ENCODE measurements around the gene CCDC71L.

Gene CCDC71L

DNA sequence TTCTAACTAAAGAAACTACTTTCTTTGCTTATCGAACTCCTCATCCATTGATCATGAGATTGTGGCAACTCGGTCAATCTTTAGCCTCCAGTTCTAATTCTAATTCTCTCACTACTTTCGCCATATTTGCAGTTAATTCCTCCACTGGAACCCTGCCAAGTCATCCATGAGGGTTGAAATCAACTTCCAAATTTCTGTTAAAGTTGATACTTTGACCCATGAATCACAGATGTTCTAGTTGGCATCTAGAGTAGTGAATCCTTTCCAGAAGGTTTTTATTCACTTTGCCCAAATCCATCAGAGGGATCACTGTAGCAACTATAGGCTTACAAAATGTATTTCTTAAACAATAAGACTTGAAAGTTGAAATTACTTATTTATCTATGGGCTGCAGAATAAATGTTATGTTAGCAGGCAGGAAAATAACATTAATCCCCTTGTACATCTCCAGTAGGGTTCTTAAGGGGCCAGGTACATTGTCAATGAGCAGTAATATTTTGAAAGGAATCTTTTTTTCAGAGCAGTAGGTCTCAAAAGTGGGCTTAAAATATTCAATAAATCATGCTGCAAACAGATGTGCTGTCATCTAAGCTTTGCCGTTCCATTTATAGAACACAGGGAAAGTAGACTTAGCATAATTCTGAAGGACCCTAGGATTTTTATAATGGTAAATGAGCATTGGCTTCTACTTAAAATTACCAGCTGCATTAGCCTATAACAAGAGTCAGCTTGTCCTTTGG lies 39.4 kb downstream of the CCDC71L start:
- Mint-ChIP-seq H3K4me3 (no peak overlapping the region), H3K36me3 (peaks cover 2% of the 10 kb centered on the region), H3K9me3 (ENCODE audit: low read depth) (peaks cover 3% of the 10 kb centered on the region), H3K4me1 (ENCODE audit: low read depth) (no peaks in the 10 kb centered on the region), H3K27ac (no peak overlapping the region), H3K27me3 (peaks cover 5% of the 10 kb centered on the region)

DNA sequence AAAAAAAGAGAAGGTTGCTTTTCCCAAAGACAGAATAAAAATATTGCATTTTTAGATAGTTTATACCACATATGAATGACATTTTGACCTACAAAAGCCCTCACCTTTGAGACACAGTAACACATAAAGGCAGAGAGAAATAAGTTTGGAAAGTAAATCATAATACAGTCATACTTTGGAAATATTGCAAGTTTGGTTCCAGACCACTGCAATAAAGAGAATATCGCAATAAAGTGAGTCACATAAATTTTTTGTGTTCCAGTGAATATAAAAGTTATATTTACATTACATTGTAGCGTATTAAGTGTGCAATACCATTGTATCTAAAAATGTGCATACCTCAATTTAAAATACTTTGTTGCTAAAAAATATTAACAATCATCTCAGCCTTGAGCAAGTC lies 40.3 kb downstream of the CCDC71L start:
- H3K27ac Mint-ChIP-seq = no peak overlapping the region
- H3K9me3 Mint-ChIP-seq (ENCODE audit: low read depth) = peaks cover 3% of the 10 kb centered on the region
- no peak overlapping the region for H3K4me3 Mint-ChIP-seq
- peaks cover 4% of the 10 kb centered on the region for H3K36me3 Mint-ChIP-seq
- peaks cover 2% of the 10 kb centered on the region for H3K27me3 Mint-ChIP-seq
- no peaks in the 10 kb centered on the region for H3K4me1 Mint-ChIP-seq (ENCODE audit: low read depth)

DNA sequence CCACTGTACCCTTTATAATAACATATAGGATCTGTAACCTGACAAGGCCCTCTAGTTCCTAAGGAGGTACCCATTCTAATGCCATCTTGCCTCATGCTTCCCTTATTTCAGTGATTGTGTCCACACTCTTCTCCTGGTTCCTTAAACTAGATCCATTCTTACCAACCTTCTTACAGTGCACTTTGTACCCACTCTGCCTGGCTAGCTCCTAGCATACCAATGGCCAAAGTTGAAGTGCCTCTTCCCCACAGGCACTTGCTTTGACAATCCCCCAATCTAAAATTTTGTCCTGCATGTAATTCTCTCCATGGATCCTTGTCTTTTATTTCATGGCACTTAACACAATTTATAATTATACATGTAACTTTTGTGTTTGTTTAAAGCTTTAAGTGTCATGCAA lies 40.9 kb downstream of the CCDC71L start:
- peaks cover 3% of the 10 kb centered on the region for H3K9me3 Mint-ChIP-seq (ENCODE audit: low read depth)
- H3K4me1 Mint-ChIP-seq (ENCODE audit: low read depth) = no peaks in the 10 kb centered on the region
- no peak overlapping the region for H3K27ac Mint-ChIP-seq
- peaks cover 2% of the 10 kb centered on the region for H3K27me3 Mint-ChIP-seq
- peaks cover 4% of the 10 kb centered on the region for H3K36me3 Mint-ChIP-seq
- no peak overlapping the region for H3K4me3 Mint-ChIP-seq

DNA sequence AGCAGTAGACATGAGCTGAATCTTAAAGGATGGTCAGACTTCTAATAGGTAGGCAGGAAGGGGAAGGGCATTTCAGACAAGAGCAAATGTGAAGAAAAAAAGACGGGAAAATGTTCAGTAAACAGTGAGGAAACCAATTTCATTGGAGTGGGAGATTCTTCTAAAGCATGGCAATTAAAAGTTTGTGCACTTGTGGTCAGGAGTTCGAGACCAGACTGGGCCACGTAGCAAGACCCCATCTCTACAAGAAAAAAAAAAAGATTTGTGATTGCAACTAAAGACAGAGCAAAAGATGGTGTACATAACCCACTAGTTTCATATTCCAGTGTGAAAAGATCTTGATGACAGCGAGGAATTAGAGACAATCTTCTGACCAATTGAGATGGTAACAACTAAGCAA lies 41.7 kb downstream of the CCDC71L start:
- H3K27ac Mint-ChIP-seq = no peak overlapping the region
- H3K27me3 Mint-ChIP-seq = peaks cover 2% of the 10 kb centered on the region
- no peak overlapping the region for H3K4me3 Mint-ChIP-seq
- no peaks in the 10 kb centered on the region for H3K4me1 Mint-ChIP-seq (ENCODE audit: low read depth)
- peaks cover 3% of the 10 kb centered on the region for H3K9me3 Mint-ChIP-seq (ENCODE audit: low read depth)
- peaks cover 4% of the 10 kb centered on the region for H3K36me3 Mint-ChIP-seq

DNA sequence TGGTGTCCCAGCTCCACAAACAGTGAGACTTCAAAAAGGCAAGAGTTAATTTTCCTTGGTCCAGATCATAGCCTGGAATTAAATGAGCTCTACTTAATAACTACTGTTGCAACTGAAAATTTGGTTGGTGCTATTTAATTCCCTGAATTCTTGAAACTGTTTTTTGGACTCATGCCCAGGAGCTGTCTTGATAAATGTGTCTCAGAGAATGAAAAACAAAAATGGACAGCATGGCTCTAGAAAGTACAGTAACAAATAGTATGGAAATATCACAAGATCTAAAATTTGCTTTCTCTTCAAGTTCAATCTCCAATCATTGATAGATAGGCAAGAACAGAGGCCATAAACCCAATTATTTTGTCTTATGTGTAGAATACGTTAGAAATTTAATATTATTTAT lies 42.5 kb downstream of the CCDC71L start:
- Mint-ChIP-seq H3K27ac (no peak overlapping the region), H3K36me3 (peaks cover 4% of the 10 kb centered on the region), H3K4me1 (ENCODE audit: low read depth) (no peaks in the 10 kb centered on the region), H3K27me3 (peaks cover 2% of the 10 kb centered on the region), H3K4me3 (no peak overlapping the region), H3K9me3 (ENCODE audit: low read depth) (peaks cover 3% of the 10 kb centered on the region)

DNA sequence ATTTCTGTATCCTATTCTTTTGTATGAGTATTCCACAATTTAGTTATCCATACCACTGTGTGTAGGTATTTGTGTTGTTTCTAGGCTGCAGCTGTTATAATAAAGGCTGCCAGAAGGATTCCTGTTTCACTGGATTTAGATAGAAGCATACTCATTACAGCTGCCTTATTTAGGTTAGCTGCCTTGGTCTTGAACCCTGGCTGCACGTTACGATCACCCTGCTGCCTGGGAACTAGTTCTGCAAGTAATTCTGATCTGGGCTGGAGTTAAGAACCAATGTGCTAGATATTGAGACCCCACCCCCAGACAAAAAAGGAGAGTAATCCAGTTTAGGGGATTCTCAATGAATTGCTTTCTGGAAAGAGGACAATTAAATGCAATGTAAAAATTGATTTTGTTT lies 43.1 kb downstream of the CCDC71L start:
- H3K36me3 Mint-ChIP-seq = peaks cover 4% of the 10 kb centered on the region
- peaks cover 2% of the 10 kb centered on the region for H3K27me3 Mint-ChIP-seq
- peaks cover 3% of the 10 kb centered on the region for H3K9me3 Mint-ChIP-seq (ENCODE audit: low read depth)
- H3K4me1 Mint-ChIP-seq (ENCODE audit: low read depth) = no peaks in the 10 kb centered on the region
- H3K4me3 Mint-ChIP-seq = no peak overlapping the region
- H3K27ac Mint-ChIP-seq = no peak overlapping the region

DNA sequence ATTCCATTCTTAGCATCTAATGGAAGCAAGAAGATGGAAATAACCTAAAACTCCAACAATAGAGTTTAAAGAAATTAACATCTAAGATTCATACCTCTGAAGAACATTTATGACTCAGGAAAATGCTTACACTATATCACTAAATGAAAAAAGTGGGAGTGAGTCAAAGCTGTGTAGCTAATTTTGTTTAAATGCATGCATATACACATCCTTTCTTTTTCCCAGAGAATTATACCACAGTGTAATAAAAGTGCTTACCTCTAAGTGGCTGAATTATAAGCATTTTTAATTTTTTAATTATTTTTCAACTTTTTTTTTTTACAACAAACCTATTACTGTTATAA lies 44.3 kb downstream of the CCDC71L start:
- peaks cover 3% of the 10 kb centered on the region for H3K9me3 Mint-ChIP-seq (ENCODE audit: low read depth)
- H3K36me3 Mint-ChIP-seq = peaks cover 7% of the 10 kb centered on the region
- H3K27me3 Mint-ChIP-seq = peaks cover 2% of the 10 kb centered on the region
- H3K4me3 Mint-ChIP-seq = no peak overlapping the region
- no peak overlapping the region for H3K27ac Mint-ChIP-seq
- no peaks in the 10 kb centered on the region for H3K4me1 Mint-ChIP-seq (ENCODE audit: low read depth)

DNA sequence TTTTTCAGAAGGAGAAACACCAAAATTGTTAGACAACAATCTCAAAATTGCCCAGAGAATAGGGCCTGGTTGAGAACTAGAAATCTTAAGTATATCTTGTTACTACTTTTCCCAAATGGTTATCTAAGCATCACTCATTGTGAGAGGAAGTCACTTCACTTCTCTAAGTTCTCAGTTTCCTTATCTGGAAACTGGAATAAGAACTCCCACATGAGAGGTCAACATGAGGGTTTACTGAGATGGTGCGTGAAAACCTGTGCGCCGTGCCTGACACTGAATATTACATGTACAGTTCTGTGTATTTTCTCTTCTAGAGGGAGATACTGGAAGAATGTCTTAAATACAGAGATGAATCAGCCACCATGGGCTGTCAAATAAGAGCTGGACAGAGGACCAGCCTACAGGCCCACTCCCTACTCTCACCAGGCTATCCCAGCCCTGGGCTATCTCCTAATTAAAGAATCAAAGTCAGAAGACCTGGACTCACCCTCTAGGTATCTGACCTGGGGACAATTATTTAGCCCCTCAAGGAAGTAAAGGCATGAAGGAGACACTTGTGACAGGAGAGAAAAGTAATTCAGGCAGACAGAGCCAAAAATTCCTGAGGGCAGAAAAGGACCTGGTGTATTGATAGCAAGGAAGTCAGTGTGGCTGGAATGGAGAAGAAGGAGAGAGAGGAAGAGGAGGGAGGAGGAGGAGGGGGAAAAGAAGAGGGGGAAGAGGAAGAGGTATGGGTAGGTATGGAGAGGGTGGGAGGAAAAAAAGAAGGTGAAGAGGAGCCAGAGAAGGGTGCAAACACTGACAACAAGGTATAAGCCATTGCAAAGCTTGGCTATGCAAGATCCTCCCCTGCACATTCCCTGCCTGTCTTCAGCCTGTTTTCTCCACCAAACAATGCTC lies 44.9 kb downstream of the CCDC71L start:
- Mint-ChIP-seq H3K4me1 (ENCODE audit: low read depth) (no peaks in the 10 kb centered on the region), H3K27me3 (peaks cover 2% of the 10 kb centered on the region)

DNA sequence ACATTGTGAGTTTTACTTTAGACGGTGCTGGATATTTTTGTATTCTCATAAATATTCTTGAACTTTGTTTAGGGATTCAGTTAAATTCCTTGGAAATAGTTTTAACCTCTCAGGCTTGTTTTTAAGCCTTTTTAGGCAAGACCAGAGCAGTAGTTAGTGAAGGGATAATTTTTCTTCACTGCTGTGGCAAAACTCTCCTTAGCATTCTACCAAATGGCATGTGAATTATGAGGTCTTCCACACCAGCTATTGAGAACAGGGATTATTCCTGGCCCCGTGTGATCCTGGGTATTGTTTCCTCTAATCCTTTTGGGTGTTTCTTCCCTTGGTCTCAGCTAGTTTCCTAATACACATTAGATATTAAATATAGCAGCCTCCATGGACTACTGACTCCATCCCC lies 46.2 kb downstream of the CCDC71L start:
- peaks cover 2% of the 10 kb centered on the region for H3K27me3 Mint-ChIP-seq
- no peak overlapping the region for H3K27ac Mint-ChIP-seq
- H3K9me3 Mint-ChIP-seq (ENCODE audit: low read depth) = no peaks in the 10 kb centered on the region
- H3K4me3 Mint-ChIP-seq = no peak overlapping the region
- peaks cover 5% of the 10 kb centered on the region for H3K36me3 Mint-ChIP-seq
- H3K4me1 Mint-ChIP-seq (ENCODE audit: low read depth) = no peaks in the 10 kb centered on the region

More for the DNA sequence above, 44.9 kb downstream of the CCDC71L start:
- H3K9me3 Mint-ChIP-seq (ENCODE audit: low read depth) = no peaks in the 10 kb centered on the region
- H3K27ac Mint-ChIP-seq = no peak overlapping the region
- no peak overlapping the region for H3K4me3 Mint-ChIP-seq
- H3K36me3 Mint-ChIP-seq = peaks cover 5% of the 10 kb centered on the region

DNA sequence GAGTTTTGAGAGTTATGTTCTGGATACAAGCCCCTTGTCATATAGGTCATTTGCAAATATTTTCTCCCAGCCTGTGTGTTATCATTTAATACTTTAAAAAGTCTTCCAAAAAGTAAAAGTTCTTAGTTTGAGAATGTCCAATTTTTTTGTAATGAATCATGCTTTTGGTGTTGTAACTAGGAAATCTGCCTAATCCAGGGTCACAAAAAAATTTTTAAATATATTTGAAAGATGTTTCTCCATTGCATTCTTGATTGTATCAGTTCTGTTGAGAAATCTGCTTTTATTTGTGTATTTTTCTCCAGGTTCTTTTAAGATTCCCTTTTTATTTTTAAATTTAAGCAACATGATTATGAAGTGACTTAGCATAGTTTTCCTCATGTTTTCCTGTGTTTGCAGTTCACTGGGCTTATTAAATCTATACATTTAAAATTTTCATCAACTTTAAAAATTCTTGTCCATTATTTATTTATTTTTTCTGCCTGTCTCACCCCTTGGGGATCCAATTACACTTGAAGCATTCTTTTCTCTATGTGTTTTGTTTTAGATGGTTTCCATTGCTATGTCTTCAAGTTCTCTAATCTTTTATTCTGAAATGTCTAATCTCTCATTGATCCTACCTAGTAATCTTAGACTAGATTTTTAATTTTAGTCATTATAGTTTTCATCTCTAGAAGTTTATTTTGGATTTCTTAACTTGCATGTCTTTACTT lies 47.0 kb downstream of the CCDC71L start:
- H3K27me3 Mint-ChIP-seq = peaks cover 2% of the 10 kb centered on the region
- H3K4me3 Mint-ChIP-seq = no peak overlapping the region
- H3K9me3 Mint-ChIP-seq (ENCODE audit: low read depth) = no peaks in the 10 kb centered on the region
- no peak overlapping the region for H3K27ac Mint-ChIP-seq
- no peaks in the 10 kb centered on the region for H3K4me1 Mint-ChIP-seq (ENCODE audit: low read depth)
- peaks cover 5% of the 10 kb centered on the region for H3K36me3 Mint-ChIP-seq

DNA sequence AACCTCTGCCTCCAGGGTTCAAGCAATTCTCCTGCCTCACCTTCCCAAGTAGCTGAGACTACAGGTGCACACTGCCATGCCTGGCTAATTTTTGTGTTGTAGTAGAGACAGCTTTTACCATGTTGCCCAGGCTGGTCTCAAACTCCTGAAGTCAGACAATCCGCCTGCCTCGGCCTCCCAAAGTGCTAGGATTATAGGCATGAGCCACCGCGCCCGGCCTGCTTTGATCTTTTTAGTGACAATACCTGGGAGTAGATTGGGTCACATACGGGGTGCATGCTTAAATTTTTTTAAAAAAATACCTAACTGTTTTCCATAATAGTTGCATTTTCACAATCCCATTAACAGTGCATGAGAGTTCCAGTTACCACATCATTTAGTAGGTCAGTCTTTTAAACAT lies 47.7 kb downstream of the CCDC71L start:
- Mint-ChIP-seq H3K27me3 (peaks cover 2% of the 10 kb centered on the region), H3K4me3 (no peak overlapping the region), H3K27ac (no peak overlapping the region), H3K36me3 (peaks cover 5% of the 10 kb centered on the region), H3K4me1 (ENCODE audit: low read depth) (no peaks in the 10 kb centered on the region), H3K9me3 (ENCODE audit: low read depth) (no peaks in the 10 kb centered on the region)

DNA sequence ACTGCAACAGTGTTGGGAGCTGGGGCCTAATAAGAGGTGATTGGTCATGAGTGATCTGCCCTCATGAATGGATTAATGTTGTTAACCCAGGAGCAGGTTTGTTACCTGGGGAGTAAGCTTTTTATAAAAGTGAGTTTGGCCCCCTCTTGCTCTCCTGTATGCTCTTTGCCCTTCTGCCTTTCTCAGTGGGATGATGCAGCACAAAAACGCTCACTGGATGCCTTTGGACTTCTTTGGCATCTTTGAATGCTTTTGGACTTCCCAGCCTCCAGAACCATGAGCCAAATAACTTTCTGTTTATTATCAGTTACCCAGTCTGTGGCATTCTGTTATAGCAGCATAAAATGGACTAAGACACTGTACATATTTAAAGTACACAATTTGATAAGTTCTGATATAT lies 48.5 kb downstream of the CCDC71L start:
- Mint-ChIP-seq H3K4me1 (ENCODE audit: low read depth) (no peaks in the 10 kb centered on the region), H3K4me3 (no peak overlapping the region), H3K9me3 (ENCODE audit: low read depth) (no peaks in the 10 kb centered on the region), H3K27ac (no peak overlapping the region), H3K27me3 (no peaks in the 10 kb centered on the region), H3K36me3 (peaks cover 5% of the 10 kb centered on the region)

DNA sequence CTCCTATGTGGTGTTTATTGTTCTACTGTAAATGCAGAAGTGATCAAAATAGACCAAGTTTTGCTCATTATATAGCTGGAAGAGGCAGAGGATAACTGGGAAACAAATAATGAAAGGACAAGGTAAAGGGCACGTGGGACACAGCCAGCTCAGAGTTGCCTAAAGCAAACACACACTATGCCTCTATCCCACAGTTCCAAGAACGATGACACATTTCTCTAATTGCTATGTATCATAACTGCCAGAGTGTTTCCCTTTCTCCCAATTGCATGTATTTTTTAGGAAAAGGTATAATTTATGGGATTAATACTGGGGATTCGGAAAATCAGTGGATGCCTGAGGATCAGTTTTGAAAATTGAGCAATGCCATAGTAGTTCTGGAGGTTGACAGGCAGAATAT lies 49.0 kb downstream of the CCDC71L start:
- Mint-ChIP-seq H3K27me3 (no peaks in the 10 kb centered on the region), H3K4me1 (ENCODE audit: low read depth) (no peaks in the 10 kb centered on the region), H3K36me3 (peaks cover 5% of the 10 kb centered on the region), H3K4me3 (no peak overlapping the region), H3K9me3 (ENCODE audit: low read depth) (no peaks in the 10 kb centered on the region), H3K27ac (no peak overlapping the region)

DNA sequence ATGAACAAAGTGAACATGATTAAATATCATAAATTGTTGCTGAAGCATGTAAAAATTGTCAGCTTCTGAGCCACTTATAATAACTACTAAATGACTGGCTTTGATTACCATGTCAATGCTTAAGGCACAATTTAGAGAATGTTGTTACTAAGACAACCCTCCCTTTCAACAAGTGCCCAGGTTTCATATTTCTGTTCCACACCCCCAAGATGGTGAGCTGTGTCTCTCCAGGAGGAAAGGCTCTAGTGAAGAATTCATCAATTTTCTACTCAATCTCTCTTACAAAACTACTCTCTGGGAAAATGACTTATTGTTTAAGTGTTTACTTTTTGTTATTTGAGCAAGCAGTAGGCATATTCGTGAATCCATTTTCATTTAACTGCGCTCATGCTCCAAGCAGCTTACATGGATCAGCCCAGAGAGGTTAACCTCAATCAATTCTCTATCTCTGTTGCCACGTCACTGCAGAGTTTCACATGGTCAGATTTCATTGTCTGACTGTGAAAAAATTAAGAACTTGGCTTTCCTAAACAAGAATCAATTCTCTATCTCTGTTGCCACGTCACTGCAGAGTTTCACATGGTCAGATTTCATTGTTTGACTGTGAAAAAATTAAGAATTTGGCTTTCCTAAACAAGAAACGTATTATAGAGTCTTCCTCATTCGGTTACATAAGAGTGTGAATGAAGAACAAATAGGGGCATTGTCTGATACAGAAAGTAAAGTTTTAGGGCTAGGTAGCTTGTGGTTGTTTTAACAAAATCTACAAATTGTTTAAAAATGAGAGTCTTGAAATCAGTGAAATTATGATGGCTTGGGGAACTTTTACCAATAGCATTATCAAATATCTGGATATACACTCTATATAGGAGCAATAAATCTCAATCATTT lies 49.7 kb downstream of the CCDC71L start:
- Mint-ChIP-seq H3K36me3 (peaks cover 5% of the 10 kb centered on the region), H3K27me3 (no peaks in the 10 kb centered on the region), H3K27ac (no peak overlapping the region), H3K4me1 (ENCODE audit: low read depth) (no peaks in the 10 kb centered on the region), H3K4me3 (no peak overlapping the region), H3K9me3 (ENCODE audit: low read depth) (no peaks in the 10 kb centered on the region)

Data from activated naive CD8-positive, alpha-beta T cell (primary cell).